IMR-90 (cell line): Measurements from ENCODE around the gene HMG20A.

ENCODE experiments used
- MAFK ChIP-seq: IDR thresholded peaks from 2 replicates; pipeline ENCODE4 v1.6.1; 2012; ENCODE audit warnings: low read depth, low read length, improper control_type of control experiment
- MXI1 ChIP-seq: IDR thresholded peaks from 2 replicates; pipeline ENCODE4 v1.6.1; 2012; ENCODE audit warnings: low read depth, mild to moderate bottlenecking, low read length, moderate library complexity, borderline replicate concordance
- POLR2A ChIP-seq: IDR thresholded peaks from 2 replicates; pipeline ENCODE4 v1.6.1; 2012; ENCODE audit warnings: mild to moderate bottlenecking, low read depth, low read length
- RCOR1 ChIP-seq: IDR thresholded peaks from 2 replicates; pipeline ENCODE4 v1.6.1; 2012; ENCODE audit warnings: mild to moderate bottlenecking, low read length, improper control_type of control experiment; ENCODE audit not compliant: insufficient replicate concordance
- TF ChIP-seq, protein P1 (sequence below): conservative IDR thresholded peaks from 2 replicates; pipeline ENCODE4 v1.5.1; 2012; ENCODE audit warnings: mild to moderate bottlenecking, low read depth, low read length, improper control_type of control experiment
- TF ChIP-seq, protein P2 (sequence below): fragments of 150-350 bp; IDR thresholded peaks from 2 replicates; pipeline ENCODE4 v1.6.1; 2017; ENCODE audit warnings: mild to moderate bottlenecking, antibody characterized with exemption, low read length, low read depth

DNA sequence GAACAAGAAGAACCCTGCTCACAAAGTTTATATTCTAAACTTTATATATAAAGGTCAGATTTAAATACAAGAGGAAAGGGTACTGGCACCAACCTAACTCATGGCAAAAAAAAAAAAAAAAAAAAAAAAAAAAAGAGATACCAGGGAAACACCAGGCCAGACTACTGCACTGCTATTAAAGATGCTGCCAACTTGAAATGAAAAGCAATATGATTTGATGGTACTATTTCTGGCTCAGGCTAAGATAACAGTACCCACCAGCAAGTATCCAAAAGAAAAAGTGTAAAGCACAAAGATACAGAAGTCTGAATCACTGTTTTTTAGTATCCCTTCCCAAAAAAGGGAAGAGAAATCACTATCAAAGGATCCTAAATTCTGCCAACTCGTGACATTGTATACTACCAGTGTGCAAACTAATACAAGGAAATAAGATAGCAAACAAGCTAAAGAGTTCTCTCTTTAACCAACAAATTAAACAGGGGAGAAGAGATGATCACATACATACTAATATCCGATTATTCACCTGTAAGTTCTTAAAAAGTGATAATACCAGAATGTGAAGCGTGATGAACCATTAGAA, 29.2 kb upstream of the HMG20A start:
- TF ChIP-seq, protein P1, sequence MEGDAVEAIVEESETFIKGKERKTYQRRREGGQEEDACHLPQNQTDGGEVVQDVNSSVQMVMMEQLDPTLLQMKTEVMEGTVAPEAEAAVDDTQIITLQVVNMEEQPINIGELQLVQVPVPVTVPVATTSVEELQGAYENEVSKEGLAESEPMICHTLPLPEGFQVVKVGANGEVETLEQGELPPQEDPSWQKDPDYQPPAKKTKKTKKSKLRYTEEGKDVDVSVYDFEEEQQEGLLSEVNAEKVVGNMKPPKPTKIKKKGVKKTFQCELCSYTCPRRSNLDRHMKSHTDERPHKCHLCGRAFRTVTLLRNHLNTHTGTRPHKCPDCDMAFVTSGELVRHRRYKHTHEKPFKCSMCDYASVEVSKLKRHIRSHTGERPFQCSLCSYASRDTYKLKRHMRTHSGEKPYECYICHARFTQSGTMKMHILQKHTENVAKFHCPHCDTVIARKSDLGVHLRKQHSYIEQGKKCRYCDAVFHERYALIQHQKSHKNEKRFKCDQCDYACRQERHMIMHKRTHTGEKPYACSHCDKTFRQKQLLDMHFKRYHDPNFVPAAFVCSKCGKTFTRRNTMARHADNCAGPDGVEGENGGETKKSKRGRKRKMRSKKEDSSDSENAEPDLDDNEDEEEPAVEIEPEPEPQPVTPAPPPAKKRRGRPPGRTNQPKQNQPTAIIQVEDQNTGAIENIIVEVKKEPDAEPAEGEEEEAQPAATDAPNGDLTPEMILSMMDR: no peak
- no peak for TF ChIP-seq POLR2A
- TF ChIP-seq, protein P2, sequence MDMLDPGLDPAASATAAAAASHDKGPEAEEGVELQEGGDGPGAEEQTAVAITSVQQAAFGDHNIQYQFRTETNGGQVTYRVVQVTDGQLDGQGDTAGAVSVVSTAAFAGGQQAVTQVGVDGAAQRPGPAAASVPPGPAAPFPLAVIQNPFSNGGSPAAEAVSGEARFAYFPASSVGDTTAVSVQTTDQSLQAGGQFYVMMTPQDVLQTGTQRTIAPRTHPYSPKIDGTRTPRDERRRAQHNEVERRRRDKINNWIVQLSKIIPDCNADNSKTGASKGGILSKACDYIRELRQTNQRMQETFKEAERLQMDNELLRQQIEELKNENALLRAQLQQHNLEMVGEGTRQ: no peak
- TF ChIP-seq MAFK: peak; percentile 74
- no peak for TF ChIP-seq MXI1
- no peak for TF ChIP-seq RCOR1
